ENCODE measurements around the gene VOPP1.

VOPP1 gene

DNA sequence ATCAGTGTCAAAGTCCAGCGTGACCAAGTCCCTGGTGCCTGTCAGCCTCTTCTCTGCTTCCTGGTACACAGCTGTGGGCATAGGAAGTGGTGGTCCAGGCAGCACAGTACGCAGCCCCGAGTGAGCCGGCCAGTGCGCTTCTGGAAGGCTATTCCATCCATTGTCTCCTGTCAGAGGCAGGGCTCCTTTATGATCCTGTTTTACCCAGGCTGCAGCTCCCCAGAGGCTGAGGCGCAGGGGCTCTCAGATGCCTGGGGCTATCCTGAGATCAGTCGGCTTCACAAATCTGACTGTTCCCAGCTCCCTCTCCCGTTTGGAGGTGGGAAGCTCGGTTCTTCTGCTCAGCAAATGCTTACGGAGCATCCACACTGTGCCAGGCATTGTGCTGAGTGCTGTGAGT, 136.8 kb downstream of the VOPP1 start:
- DNase-seq: no peak

DNA sequence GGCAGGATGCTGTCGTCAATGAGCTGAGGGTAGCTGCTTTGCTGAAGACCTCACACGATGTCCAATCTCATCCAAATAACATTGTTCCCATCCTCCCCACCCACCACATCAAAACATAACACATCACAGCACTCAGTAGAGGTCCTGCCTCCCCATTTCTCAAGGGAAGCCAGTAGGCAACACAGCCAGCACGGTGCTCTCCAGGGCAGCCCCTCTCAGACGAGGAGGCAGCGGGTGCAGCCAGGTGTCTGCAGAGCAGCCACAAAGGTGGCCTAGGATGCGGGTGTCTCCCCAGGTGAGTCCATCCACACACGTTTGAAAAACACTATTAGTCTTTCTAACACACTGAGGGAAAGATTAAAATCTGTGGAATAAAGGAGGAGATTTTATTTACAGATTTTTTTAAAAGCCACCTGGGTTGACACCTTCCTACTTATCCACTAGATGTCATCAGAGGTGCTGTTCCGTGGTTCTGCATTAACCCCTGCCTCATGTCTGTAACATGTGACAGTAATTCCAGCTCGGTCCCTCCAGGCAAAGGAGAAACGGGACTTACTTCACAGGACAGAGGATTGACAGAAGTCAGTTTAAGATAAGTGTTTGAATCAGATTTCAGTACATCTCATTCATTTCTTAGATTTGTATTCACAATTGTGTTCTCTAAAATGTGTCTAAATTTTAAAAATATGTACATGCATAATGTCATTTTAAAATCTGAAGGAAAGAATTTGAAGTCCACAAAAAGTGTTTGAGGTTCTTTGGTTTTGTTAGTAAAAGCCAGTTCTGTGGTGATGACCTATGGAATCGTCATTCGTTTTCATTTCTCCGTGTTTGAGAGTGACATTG, 139.1 kb downstream of the VOPP1 start:
- peak; percentile 28 for DNase-seq

DNA sequence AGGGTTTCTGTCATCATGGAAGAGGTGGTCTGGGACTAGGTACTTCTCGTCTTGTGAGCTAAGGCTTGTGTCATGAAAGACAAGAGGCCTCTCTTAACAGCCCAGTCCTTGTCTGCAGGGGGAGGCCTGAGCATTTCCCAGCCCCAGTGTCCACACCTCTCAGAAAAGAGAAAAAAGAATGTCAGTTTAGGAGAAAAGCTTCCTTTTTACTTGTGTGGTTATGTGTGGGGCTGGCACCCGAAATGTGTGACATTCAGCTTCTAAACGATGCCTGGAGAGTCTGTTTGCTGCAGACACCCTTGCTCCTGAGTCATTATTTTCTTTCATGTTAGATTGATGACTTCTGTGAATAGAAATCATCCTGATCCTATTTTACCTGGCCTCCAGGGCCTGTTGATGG, 139.8 kb downstream of the VOPP1 start:
- no peak for DNase-seq

DNA sequence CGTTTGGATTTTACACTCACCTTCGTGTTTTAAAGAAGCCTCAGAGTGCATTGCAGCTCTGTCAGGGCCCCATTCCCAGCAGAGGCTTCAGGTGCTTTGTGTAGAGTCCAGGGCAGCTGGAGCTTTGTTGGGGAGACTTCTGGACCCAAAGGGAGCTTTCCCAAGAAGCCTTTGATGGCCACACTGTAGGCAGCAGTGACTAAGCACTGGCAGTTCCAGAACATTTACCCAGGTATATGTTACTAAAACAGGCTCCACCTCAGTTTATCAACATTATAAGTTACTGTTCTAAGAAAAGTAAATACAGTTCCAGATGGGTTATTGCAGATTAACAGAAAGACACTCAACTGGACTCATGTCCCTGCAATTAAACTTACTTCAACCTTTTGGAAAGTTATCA, 140.4 kb downstream of the VOPP1 start:
- DNase-seq: no peak

DNA sequence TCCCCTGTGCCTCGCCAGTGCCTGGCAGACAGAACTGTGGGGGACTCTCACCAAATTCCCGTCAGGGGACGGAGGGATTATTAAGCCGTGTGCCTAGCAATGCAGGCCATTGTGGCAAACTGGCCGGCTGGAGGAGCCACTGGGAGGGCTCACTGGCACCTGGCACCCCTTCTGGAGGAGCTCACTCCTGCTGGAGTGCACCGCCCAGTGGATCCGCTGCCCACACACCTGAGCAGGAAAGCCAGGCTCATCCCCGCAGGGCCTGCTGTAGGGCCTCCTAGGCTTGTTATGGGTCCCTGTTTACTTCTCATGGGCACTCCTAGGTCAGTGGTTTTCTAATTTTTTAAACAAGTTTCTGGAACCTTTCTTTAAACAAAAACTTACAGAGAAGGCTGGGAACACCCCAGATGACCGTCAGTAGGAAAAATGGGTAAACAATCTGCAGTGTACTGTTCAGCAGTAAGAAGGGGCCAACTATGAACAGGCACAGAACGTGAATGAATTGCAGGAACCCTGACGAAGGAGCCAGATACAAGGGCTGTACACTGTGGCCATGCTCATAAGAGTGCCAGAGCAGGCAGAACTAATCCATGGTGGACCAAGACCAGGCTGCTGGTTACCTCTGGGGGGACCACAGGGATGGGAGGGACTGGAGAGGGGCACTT, 142.3 kb downstream of the VOPP1 start:
- no peak for DNase-seq

DNA sequence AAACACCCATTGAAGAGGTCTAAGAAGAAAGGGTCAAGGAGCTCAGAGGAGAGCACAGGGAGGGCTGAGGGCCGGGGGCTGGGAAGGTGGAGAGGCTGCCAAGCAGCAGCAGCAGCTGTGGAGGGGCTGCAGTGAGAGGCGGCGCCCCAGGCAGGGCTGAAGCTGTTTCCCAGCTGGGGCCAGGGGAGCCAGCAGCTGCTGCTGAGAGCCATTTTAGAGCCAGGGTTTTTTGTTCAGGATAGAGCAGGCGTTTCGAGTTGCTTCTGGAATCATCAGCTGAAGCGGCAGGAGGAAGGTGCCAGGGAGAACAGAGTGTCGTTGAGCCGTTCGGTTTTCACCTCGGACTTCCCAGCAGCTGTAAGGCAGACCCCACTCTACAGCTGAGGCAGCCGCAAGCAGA, 144.5 kb downstream of the VOPP1 start:
- DNase-seq: peak; percentile 32

DNA sequence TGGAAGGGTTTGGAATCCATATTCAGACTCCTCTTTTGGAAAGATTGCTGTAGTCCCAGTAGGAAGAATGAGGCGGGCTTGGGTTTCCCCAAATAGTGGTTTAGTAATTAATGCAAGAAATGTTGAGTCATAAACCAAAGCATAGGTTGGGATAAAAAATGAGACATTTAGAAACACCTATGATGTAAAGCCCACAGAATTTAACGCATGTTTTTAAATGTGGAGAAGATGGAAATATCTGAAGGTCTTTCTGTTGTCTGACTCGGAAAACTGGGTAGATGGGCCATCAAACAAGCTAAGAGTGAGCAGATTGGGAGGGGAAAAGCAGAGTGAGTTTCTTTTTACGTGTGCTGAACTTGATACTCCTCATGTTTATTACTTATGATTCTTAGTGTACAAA, 145.0 kb downstream of the VOPP1 start:
- no peak for DNase-seq

DNA sequence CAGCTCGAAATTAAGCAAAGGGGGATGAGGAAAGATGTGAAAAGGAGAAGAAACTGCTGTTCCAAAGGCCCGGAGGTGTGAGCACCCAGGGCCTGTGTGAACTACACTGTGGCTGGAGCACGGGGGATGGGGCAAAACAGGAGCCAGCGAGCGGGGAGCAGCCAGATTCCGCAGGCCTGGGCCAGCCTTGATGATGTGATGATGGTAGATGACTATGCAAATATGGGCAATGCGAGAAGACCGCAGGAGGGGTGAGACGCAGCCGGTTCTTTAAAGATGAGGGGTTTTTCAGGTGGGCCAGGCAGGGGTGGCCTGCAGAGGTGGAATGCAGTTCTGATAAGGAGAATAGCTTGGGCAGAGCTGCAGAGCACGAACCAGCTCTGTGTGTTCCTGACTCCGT, 145.6 kb downstream of the VOPP1 start:
- DNase-seq: no peak

DNA sequence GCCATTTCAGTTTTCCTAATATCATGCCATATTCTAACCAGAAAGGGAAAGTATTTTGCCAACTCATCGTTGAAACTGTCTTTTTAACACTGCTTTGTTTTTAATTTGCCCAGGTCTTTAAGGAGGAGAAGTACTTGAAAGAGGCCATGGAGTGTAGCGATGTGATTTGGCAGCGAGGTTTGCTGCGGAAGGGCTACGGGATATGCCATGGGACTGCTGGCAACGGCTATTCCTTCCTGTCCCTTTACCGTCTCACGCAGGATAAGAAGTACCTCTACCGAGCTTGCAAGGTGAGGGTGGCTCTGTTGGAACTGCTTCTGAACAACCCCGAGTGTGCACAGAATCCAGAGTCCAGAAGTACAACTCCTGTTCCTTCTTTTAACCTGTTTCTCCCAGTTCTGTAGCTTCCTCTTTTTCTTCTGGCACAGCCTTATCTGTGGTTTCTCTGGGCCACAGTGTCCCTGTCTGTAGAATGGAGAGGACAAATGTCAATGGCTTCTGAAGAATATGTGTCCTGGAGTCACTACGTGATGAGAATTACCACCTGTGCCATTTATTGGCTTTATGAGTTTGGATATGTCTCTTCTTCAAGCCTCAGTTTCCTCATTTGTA, 147.1 kb downstream of the VOPP1 start:
- DNase-seq: no peak

DNA sequence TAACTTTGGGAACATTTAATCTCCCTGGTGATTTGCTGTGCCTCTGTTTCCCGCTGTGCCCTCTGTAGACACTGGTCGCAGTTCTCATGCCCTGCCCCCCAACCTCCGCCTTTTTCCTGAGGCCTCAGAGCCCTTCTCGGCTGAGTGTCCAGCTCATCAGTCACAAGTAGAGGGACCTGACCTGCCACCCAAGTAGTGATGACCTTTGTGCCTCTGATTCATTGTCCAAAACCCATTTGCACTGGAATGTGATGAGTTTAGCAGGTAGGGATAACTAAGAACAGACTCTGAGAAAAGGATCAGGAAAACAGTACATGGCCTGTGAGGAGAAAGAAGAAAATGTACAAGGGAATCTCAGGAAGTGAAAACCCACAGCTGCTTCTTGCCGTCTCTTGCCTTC, 148.4 kb downstream of the VOPP1 start:
- DNase-seq: no peak

DNA sequence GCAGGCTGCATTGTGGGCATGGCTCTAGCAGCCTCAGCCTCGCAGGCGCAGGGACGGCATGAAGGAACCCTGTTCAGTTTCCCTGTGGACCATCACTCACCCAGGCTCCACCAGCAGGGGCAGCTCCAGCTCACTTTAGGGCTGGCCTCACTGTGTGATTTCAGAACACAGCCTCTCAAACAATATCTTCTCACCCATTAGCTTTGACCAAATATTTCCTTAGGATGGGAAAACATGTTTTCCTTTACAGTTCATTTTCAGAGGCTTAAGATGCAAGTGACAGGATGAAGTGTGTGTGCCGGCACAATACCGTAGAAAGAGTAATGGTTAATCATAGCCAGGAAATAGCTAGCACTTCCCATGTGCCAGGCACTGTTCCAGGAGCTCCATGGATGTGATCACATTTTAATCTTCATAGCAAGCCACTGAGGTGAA, 149.0 kb downstream of the VOPP1 start:
- DNase-seq: no peak
